Naive thymus-derived CD8-positive, alpha-beta T cell (primary cell): ENCODE measurements around the gene PLPPR5. TPM values are rescaled to one million over a fixed set of nuclear protein-coding genes. Genes with fewer than 3 reads are reported as not detected.
"Not testable (repeated sequence)": the region's sequence is repeated elsewhere in the genome, so short reads cannot be mapped to it uniquely, and the experiment has no call there.

Experiments
- ATAC-seq, 2 donors: fragments of 150-1000 bp; cut with Tn5 transposase in 1 of 2; sonication (Bioruptor Pico), chemical (Tn5 transposase) in 1 of 2; 1 replicate in 1 of 2; 2 replicates in 1 of 2; pipeline ENCODE4 v1.10.0; 2021; ENCODE audit warnings: mild to moderate bottlenecking in 2 of 2, moderate library complexity in 2 of 2
- POLR2A ChIA-PET: fragments of 350-600 bp; sonication (Branson Sonifier 250); formaldehyde crosslinking; loops from one replicate; lab custom pipeline; 2021; ENCODE audit warnings: antibody characterized with exemption; lab: Charles Lee
- DNase-seq, 10 donors: peaks; one replicate each; pipeline versions ENCODE4 v3.0.0 to v3.0.0-alpha.2; 2020 to 2022
- H3K27ac Mint-ChIP-seq, 10 donors: one replicate each; pipeline ENCODE4 v1.8.0; 2020 to 2022; ENCODE audit warnings: mild to moderate bottlenecking in 10 of 10, mixed read lengths in 10 of 10, moderate library complexity in 4 of 10, inconsistent platforms in 1 of 10
- H3K27me3 Mint-ChIP-seq, 5 donors: one replicate each; pipeline ENCODE4 v1.8.0; 2021 to 2022; ENCODE audit warnings: mixed read lengths in 5 of 5
- H3K36me3 Mint-ChIP-seq, 3 donors: one replicate each; pipeline ENCODE4 v1.8.0; 2020 to 2022; ENCODE audit warnings: mixed read lengths in 3 of 3, mild to moderate bottlenecking in 2 of 3, inconsistent platforms in 1 of 3
- H3K4me1 Mint-ChIP-seq, 4 donors: one replicate each; pipeline ENCODE4 v1.8.0; 2021 to 2022; ENCODE audit warnings: mixed read lengths in 4 of 4
- H3K4me3 Mint-ChIP-seq, 10 donors: one replicate each; pipeline ENCODE4 v1.8.0; 2020 to 2022; ENCODE audit warnings: mild to moderate bottlenecking in 10 of 10, mixed read lengths in 10 of 10, moderate library complexity in 6 of 10, inconsistent platforms in 1 of 10
- H3K9me3 Mint-ChIP-seq, 9 donors: one replicate each; pipeline ENCODE4 v1.8.0; 2020 to 2022; ENCODE audit warnings: mixed read lengths in 9 of 9, mild to moderate bottlenecking in 3 of 9, inconsistent platforms in 1 of 9, moderate library complexity in 1 of 9
- polyA plus RNA-seq, 3 donors: library from polyadenylated mRNA; unstranded; fragments of 300-500 nt; fragmentation: Illumina TruSeq; gene quantifications; one replicate each; pipeline ENCODE4 v1.2.3, GENCODE V29; 2021
- total RNA-seq, 8 experiments: library from RNA in 2 of 8; stranded (reverse) in 2 of 8; gene quantifications; one replicate each; pipeline ENCODE4 v1.2.3 and lab custom pipeline; 2021 to 2026

The PLPPR5 gene
- total RNA-seq, result not detected
- not detected for polyA plus RNA-seq
- 0 reads per million in 6 experiments for total RNA-seq (lab: John Stamatoyannopoulos, UW)

- H3K4me3 Mint-ChIP-seq, result peak within 1 kb of the TSS; percentile 66 to 84 (median 75)
- peaks cover 22 to 64% (median 48%) of the 10 kb centered on the region in 5 donors for H3K27me3 Mint-ChIP-seq
- ATAC-seq (peak; percentile 56 to 64), DNase-seq (peak in 4 of 10 donors; percentile 13 to 57 (median 15))
- H3K36me3 Mint-ChIP-seq, result peaks cover 0 to 2% (median 0%) of the 10 kb centered on the region in 3 donors
- POLR2A ChIA-PET, result no interaction called here
- H3K27ac Mint-ChIP-seq, result no peak within 1 kb of the TSS
- H3K9me3 Mint-ChIP-seq, result no peaks in the 10 kb centered on the region
- H3K4me1 Mint-ChIP-seq, result peaks cover 2 to 12% (median 6%) of the 10 kb centered on the region in 4 donors
These were observed at the start of gene PLPPR5 for GRCh38 chr1:99004861-99005442. Gene PLPPR5 (minus strand): TSS chr1:99004861. CDS start chr1:99004671, 190 bp downstream.

GRCh38 chr1:99051611-99052283 lies 47.1 kb upstream of the PLPPR5 start:
- Mint-ChIP-seq H3K4me3 (no peak overlapping the region), H3K4me1 (no peaks in the 10 kb centered on the region), H3K9me3 (peaks cover 0 to 8% (median 0%) of the 10 kb centered on the region in 9 donors), H3K36me3 (peaks cover 0 to 3% (median 0%) of the 10 kb centered on the region in 3 donors), H3K27ac (no peak overlapping the region), H3K27me3 (peaks cover 0 to 4% (median 0%) of the 10 kb centered on the region in 5 donors)
- POLR2A ChIA-PET, result no interaction called here
- ATAC-seq, result no peak
- no peak for DNase-seq

DNA sequence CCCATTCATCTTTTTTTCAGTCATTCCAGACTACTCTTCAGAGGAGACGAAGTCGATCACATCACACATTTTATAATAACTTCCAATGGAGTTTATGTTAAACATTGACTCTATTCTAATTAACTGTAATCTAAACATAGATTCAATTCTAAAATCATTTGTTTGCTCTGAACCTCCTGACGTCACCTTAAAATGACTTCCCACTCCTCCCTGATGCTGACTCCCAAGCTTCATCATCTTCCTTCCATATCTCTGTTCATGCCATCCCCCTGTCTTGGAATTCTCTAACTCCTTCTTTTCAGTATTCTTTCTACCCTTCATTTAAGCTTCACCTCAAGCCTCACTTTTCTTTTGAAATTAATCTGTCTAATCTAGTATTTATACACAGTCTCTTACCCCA lies 45.1 kb upstream of the PLPPR5 start:
- H3K4me3 Mint-ChIP-seq, result no peak overlapping the region
- DNase-seq (no peak), ATAC-seq (no peak)
- no peak overlapping the region for H3K27ac Mint-ChIP-seq
- no peaks in the 10 kb centered on the region for H3K36me3 Mint-ChIP-seq
- H3K4me1 Mint-ChIP-seq, result no peaks in the 10 kb centered on the region
- POLR2A ChIA-PET, result no interaction called here
- no peaks in the 10 kb centered on the region for H3K27me3 Mint-ChIP-seq
- H3K9me3 Mint-ChIP-seq, result peaks cover 0 to 8% (median 2%) of the 10 kb centered on the region in 9 donors

DNA sequence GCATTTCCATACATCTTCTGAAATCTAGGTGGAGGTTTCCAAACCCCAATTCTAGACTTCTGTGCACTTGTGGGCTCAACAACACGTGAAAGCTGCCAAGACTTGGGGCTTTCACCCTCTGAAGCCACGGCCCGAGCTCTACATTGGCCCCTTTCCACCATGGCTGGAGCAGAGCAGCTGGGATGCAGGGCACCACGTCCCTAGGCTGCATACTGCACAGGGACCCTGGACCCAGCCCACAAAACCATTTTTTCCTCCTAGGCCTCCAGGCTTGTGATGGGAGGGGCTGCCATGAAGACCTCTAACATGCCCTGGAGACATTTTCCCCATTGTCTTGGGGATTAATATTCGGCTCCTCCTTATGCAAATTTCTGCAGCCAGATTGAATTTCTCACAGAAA lies 32.1 kb upstream of the PLPPR5 start:
- H3K27ac Mint-ChIP-seq, H3K27me3 Mint-ChIP-seq, H3K4me3 Mint-ChIP-seq, POLR2A ChIA-PET, ATAC-seq, DNase-seq, H3K4me1 Mint-ChIP-seq: not testable (repeated sequence)
- peaks cover 18 to 81% (median 56%) of the 10 kb centered on the region in 9 donors for H3K9me3 Mint-ChIP-seq
- peaks cover 0 to 59% (median 44%) of the 10 kb centered on the region in 3 donors for H3K36me3 Mint-ChIP-seq

DNA sequence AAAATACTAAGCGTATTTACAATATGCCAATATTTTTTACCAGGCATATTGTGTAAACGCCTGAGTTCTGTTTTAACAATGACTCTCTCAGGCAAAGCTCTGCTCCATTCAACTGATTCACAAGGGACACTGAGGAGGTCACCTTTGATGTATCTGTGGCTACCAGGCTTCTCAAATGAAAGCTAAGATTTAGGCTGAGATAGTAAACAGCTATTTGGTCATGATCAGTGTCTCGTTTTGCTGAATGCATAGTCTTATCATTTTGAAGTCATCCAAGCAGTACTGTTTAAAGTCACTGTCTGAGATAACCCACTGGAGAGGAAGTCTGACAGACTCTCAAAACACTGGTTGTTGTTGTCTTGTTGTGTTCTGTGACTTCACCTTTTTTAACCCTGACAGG lies 13.7 kb upstream of the PLPPR5 start:
- Mint-ChIP-seq H3K27me3 (peaks cover 0 to 7% (median 1%) of the 10 kb centered on the region in 5 donors), H3K36me3 (no peaks in the 10 kb centered on the region), H3K4me3 (no peak overlapping the region), H3K4me1 (no peaks in the 10 kb centered on the region), H3K9me3 (no peaks in the 10 kb centered on the region), H3K27ac (no peak overlapping the region)
- POLR2A ChIA-PET, result no interaction called here
- ATAC-seq (no peak), DNase-seq (no peak)

DNA sequence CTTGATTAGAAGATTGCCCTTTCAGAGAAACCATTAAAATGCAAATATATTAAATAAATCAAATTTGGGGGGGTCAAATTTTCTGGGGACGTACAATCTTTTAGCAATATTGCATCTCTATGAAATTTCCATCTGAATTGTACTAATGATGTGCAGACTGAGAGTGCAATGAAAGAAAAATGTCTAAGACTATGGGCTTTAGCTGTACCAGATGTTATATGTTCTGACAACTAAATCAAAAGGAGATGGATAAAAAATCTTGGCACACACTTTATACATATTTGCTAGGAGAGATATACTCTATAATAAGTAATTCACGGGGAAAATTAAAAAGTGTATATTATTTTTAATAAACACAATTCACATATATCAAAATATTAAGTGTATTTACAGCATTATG lies 13.0 kb upstream of the PLPPR5 start:
- ATAC-seq (no peak), DNase-seq (no peak)
- H3K36me3 Mint-ChIP-seq, result no peaks in the 10 kb centered on the region
- no peak overlapping the region for H3K4me3 Mint-ChIP-seq
- POLR2A ChIA-PET, result no interaction called here
- H3K4me1 Mint-ChIP-seq, result no peaks in the 10 kb centered on the region
- no peak overlapping the region for H3K27ac Mint-ChIP-seq
- H3K9me3 Mint-ChIP-seq, result no peaks in the 10 kb centered on the region
- peaks cover 0 to 7% (median 1%) of the 10 kb centered on the region in 5 donors for H3K27me3 Mint-ChIP-seq

- peaks cover 12 to 31% (median 18%) of the 10 kb centered on the region in 5 donors for H3K27me3 Mint-ChIP-seq
- no peak overlapping the region for H3K27ac Mint-ChIP-seq
- ATAC-seq, result no peak
- DNase-seq, result no peak
- H3K4me1 Mint-ChIP-seq, result peaks cover 0 to 1% (median under 1%) of the 10 kb centered on the region in 4 donors
- H3K9me3 Mint-ChIP-seq, result no peaks in the 10 kb centered on the region
- H3K36me3 Mint-ChIP-seq, result peaks cover 0 to 2% (median 0%) of the 10 kb centered on the region in 3 donors
- POLR2A ChIA-PET, result no interaction called here
- H3K4me3 Mint-ChIP-seq, result no peak overlapping the region
These were observed 6.0 kb upstream of the PLPPR5 start for GRCh38 chr1:99010679-99011078.

- peaks cover 0 to 2% (median 0%) of the 10 kb centered on the region in 3 donors for H3K36me3 Mint-ChIP-seq
- ATAC-seq (no peak), DNase-seq (no peak)
- H3K27me3 Mint-ChIP-seq, result peaks cover 17 to 55% (median 39%) of the 10 kb centered on the region in 5 donors
- POLR2A ChIA-PET, result no interaction called here
- H3K9me3 Mint-ChIP-seq, result no peaks in the 10 kb centered on the region
- no peak overlapping the region for H3K4me3 Mint-ChIP-seq
- peaks cover 2 to 12% (median 6%) of the 10 kb centered on the region in 4 donors for H3K4me1 Mint-ChIP-seq
- H3K27ac Mint-ChIP-seq, result no peak overlapping the region
These were observed 2.7 kb upstream of the PLPPR5 start for GRCh38 chr1:99007366-99007765.

DNA sequence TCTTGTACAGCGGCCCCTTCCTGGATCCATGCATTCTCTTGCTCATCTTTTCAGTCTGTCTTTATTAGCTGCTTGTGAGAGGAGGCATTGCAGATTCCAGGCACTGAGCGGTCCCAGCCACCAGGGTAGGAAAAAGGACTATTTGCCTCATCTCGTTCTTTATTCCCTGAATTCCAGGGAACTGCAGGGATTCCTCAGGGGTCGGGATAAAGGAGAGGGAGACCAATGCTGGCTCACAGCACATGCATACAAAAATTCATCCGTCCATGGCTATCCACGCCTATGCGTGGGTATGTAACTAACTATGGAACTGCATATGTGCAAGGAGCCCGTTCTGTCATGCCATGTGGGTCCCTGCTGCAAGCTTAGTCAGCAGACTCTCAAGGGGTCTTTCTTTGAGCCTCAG lies 879 bp upstream of the PLPPR5 start:
- H3K4me3 Mint-ChIP-seq, result peak overlapping the region; percentile 37 to 84 (median 72)
- peaks cover 0 to 2% (median 0%) of the 10 kb centered on the region in 3 donors for H3K36me3 Mint-ChIP-seq
- no peak for DNase-seq
- peaks cover 22 to 64% (median 44%) of the 10 kb centered on the region in 5 donors for H3K27me3 Mint-ChIP-seq
- H3K27ac Mint-ChIP-seq, result no peak overlapping the region
- POLR2A ChIA-PET, result no interaction called here
- no peak for ATAC-seq
- no peaks in the 10 kb centered on the region for H3K9me3 Mint-ChIP-seq
- peaks cover 2 to 12% (median 6%) of the 10 kb centered on the region in 4 donors for H3K4me1 Mint-ChIP-seq

DNA sequence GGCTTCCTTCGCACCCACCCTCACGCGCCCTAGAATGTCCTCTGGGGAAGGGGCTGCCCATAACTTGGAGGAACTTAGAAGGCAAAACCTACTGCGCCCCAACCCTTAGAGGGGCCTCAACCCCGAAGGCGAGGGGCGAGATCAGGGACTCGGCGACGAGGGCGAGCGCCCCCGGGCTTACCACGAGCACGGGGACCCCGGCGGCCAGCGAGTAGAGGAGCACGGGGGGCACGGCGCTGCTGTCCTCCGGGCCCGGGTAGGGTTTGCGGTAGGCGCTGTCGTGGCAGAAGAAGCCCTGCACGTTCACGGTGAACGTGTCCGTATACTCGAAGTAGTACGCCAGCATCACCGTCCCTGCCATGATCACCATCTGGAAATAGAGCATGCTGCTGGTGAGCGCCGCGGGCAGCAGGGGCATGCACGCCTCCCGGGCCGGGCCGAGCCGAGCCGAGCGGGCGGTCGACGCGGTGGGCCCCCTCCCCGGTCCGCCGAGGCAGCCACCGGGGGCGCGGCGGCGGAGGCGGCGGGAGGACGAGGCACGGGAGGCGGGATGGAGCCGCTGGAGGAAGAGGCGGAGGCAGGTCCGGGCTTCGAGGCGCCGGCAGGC lies 304 bp downstream of the PLPPR5 start:
- Mint-ChIP-seq H3K4me3 (peak overlapping the region; percentile 59 to 80 (median 72)), H3K27me3 (peaks cover 24 to 64% (median 48%) of the 10 kb centered on the region in 5 donors), H3K27ac (no peak overlapping the region), H3K9me3 (no peaks in the 10 kb centered on the region), H3K36me3 (peaks cover 0 to 2% (median 0%) of the 10 kb centered on the region in 3 donors), H3K4me1 (peaks cover 2 to 12% (median 6%) of the 10 kb centered on the region in 4 donors)
- POLR2A ChIA-PET, result no interaction called here
- DNase-seq, result peak in 7 of 10 donors; percentile 7 to 57 (median 23)
- peak; percentile 69 to 80 for ATAC-seq

DNA sequence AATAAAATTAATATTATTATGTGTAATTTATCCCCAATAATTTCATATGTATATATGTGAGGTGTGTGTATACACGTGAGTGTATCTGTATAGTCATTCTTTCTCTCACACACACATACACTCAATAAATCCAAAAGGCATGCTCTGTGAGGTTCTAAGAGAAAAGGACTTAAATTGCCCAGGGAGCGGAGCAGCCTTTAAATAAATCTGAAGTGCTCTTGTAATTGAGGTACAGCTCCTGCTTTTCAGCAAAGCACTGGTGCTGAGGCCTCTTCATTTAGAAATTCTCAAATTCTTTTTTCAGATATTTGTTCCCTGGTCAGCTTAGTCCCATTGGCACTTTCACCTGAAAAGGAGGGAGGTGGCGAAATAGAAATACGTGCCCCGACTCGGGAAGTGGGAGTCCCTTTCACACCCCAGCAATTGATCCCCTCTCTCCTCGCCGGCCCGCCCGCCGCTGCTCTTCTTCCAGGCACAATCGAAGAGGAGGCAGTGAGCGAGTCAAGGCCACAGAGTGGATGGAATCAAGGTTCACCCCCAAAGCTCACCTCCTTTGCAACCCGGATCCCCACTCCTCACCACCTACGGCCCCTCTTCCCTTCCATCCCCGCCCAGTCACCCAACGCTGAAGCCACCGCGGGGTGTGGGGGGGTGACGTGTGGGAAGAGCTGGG lies 944 bp downstream of the PLPPR5 start:
- POLR2A ChIA-PET, result no interaction called here
- ATAC-seq (peak in 1 of 2 donors; percentile 15), DNase-seq (peak in 1 of 10 donors; percentile 16)
- Mint-ChIP-seq H3K36me3 (peaks cover 0 to 2% (median 0%) of the 10 kb centered on the region in 3 donors), H3K27ac (no peak overlapping the region), H3K4me3 (peak overlapping the region; percentile 57 to 80 (median 70)), H3K9me3 (no peaks in the 10 kb centered on the region), H3K27me3 (peaks cover 27 to 60% (median 48%) of the 10 kb centered on the region in 5 donors), H3K4me1 (peaks cover 2 to 12% (median 6%) of the 10 kb centered on the region in 4 donors)

GRCh38 chr1:98992844-98993243 lies 11.8 kb downstream of the PLPPR5 start:
- POLR2A ChIA-PET, result no interaction called here
- DNase-seq (no peak), ATAC-seq (no peak)
- peaks cover 2 to 6% (median 2%) of the 10 kb centered on the region in 5 donors for H3K27me3 Mint-ChIP-seq
- H3K9me3 Mint-ChIP-seq, result peaks cover 0 to 3% (median 0%) of the 10 kb centered on the region in 9 donors
- no peak overlapping the region for H3K27ac Mint-ChIP-seq
- H3K4me3 Mint-ChIP-seq, result no peak overlapping the region
- H3K36me3 Mint-ChIP-seq, result no peaks in the 10 kb centered on the region
- peaks cover 4 to 9% (median 7%) of the 10 kb centered on the region in 4 donors for H3K4me1 Mint-ChIP-seq
